GM12878 (cell line): ENCODE results near the gene ZPR1. TPM values are rescaled to one million over a fixed set of nuclear protein-coding genes. Genes with fewer than 3 reads are reported as not detected.

Source experiments
- ATAC-seq: fragments of 200-7000 bp; cut with Tn5 transposase; 3 replicates; pipeline ENCODE4 v1.9.1; 2020; ENCODE audit warnings: mild to moderate bottlenecking, moderate library complexity
- BruUV-seq: library from RNA; stranded (reverse); fragments of 400-500 nt; replicated peaks from 2 replicates; lab custom pipeline; 2021; lab: Mats Ljungman, UMichigan
- CTCF ChIA-PET: fragments of 300-600 bp; sonication (Branson Sonifier 250); formaldehyde crosslinking; extraction: SDS; loops from one replicate; lab custom pipeline; 2021; ENCODE audit warnings: inconsistent platforms; lab: Yijun Ruan, JAX
- POLR2A ChIA-PET: fragments of 350-600 bp; formaldehyde crosslinking; extraction: SDS; loops from one replicate; lab custom pipeline; 2021; ENCODE audit warnings: inconsistent platforms; lab: Charles Lee
- RAD21 ChIA-PET: fragments of 300-600 bp; sonication (Branson Sonifier 250); formaldehyde crosslinking; loops from one replicate; lab custom pipeline; 2023; ENCODE audit warnings: antibody characterized with exemption; ENCODE audit not compliant: unreplicated experiment; lab: Charles Lee
- SMC1A ChIA-PET: fragments of 300-600 bp; sonication (Branson Sonifier 250); formaldehyde crosslinking; loops from one replicate; lab custom pipeline; 2023; ENCODE audit not compliant: unreplicated experiment, uncharacterized antibody; lab: Charles Lee
- DNase-seq: peaks from one replicate; pipeline ENCODE4 v3.0.0-alpha.2; 2011; ENCODE audit warnings: low read depth, low spot score
- FAIRE-seq: peaks from 3 replicates; lab custom pipeline; 2011; peaks lifted over from hg19 to GRCh38; lab: Jason Lieb, UNC
- H2AFZ ChIP-seq: 2 replicates; pipeline ENCODE4 v1.6.0; 2011; ENCODE audit warnings: low read depth, low read length, control low read depth; ENCODE audit not compliant: control insufficient read depth
- H3K27ac ChIP-seq: 2 replicates; pipeline ENCODE4 v1.5.1; 2011; ENCODE audit warnings: control low read depth; ENCODE audit not compliant: control insufficient read depth, insufficient read depth
- H3K27me3 ChIP-seq, 2 experiments: replicated peaks in 1 of 2; 2 replicates each; pipeline versions ENCODE4 v1.6.0 to v1.6.1; 2011; ENCODE audit warnings: low read length in 1 of 2; ENCODE audit not compliant: control insufficient read depth in 2 of 2, insufficient read depth in 2 of 2
- H3K36me3 ChIP-seq, 2 experiments: 2 replicates each; pipeline ENCODE4 v1.5.1; 2011; ENCODE audit warnings: low read length in 1 of 2; ENCODE audit not compliant: control insufficient read depth in 2 of 2, insufficient read depth in 2 of 2
- H3K4me1 ChIP-seq: 2 replicates; pipeline ENCODE4 v1.6.1; 2011; ENCODE audit warnings: mild to moderate bottlenecking, low read length, moderate library complexity, mixed read lengths; ENCODE audit not compliant: control insufficient read depth, insufficient read depth
- H3K4me2 ChIP-seq: 2 replicates; pipeline ENCODE4 v1.6.0; 2011; ENCODE audit warnings: control low read depth; ENCODE audit not compliant: control insufficient read depth, insufficient read depth
- H3K4me3 ChIP-seq: fragments of 200-600 bp; sonication (generic); 2 replicates; pipeline ENCODE4 v1.5.1; 2016
- H3K79me2 ChIP-seq: 2 replicates; pipeline ENCODE4 v1.6.0; 2011; ENCODE audit warnings: low read length; ENCODE audit not compliant: control insufficient read depth, insufficient read depth
- H3K9ac ChIP-seq: 2 replicates; pipeline ENCODE4 v1.8.0; 2011; ENCODE audit warnings: low read length, control low read depth, mixed read lengths; ENCODE audit not compliant: control insufficient read depth, insufficient read depth
- H3K9me3 ChIP-seq: replicated peaks from 3 replicates; pipeline ENCODE4 v1.5.1; 2011; ENCODE audit warnings: mild to moderate bottlenecking, low read length; ENCODE audit not compliant: control insufficient read depth, insufficient read depth
- H4K20me1 ChIP-seq: 2 replicates; pipeline ENCODE4 v1.6.0; 2011; ENCODE audit not compliant: control insufficient read depth, insufficient read depth
- BRCA1 ChIP-seq: IDR thresholded peaks from 2 replicates; pipeline ENCODE4 v1.6.1; 2011; ENCODE audit warnings: low read depth, low read length, improper control_type of control experiment
- CBFB ChIP-seq: IDR thresholded peaks from 2 replicates; pipeline ENCODE4 v1.6.1; 2016; ENCODE audit warnings: antibody characterized with exemption, low read depth
- CHD2 ChIP-seq: IDR thresholded peaks from 2 replicates; pipeline ENCODE4 v1.6.1; 2011; ENCODE audit warnings: low read depth, low read length, improper control_type of control experiment, borderline replicate concordance
- CHD4 ChIP-seq: fragments of 200-600 bp; sonication (generic); IDR thresholded peaks from 2 replicates; pipeline ENCODE4 v1.6.1; 2016; ENCODE audit warnings: mild to moderate bottlenecking
- ESRRA ChIP-seq: IDR thresholded peaks from 2 replicates; pipeline ENCODE4 v1.6.1; 2012; ENCODE audit warnings: mild to moderate bottlenecking, low read length, improper control_type of control experiment
- ETV6 ChIP-seq, 2 experiments: fragments of 450-650 bp in 1 of 2; IDR thresholded peaks in 1 of 2; conservative IDR thresholded peaks in 1 of 2; 2 replicates each; pipeline ENCODE4 v1.6.1; 2014; ENCODE audit warnings: antibody characterized with exemption in 1 of 2, borderline replicate concordance in 1 of 2, low read depth in 1 of 2, mild to moderate bottlenecking in 1 of 2, moderate library complexity in 1 of 2
- FOXK2 ChIP-seq: fragments of 450-650 bp; IDR thresholded peaks from 2 replicates; pipeline ENCODE4 v1.6.1; 2017; ENCODE audit warnings: mild to moderate bottlenecking, moderate library complexity
- HDAC6 ChIP-seq: fragments of 200-600 bp; sonication (generic); IDR thresholded peaks from one replicate; pipeline ENCODE4 v1.8.0; 2017; ENCODE audit warnings: antibody characterized with exemption; ENCODE audit not compliant: unreplicated experiment
- SMARCA5 ChIP-seq: fragments of 450-650 bp; IDR thresholded peaks from 2 replicates; pipeline ENCODE4 v1.6.1; 2017; ENCODE audit warnings: mild to moderate bottlenecking
- WGBS: methylation state at CpG from one replicate; pipeline ENCODE4 v1.1.6; 2016; ENCODE audit warnings: low lambda C conversion rate; ENCODE audit not compliant: insufficient replicate concordance, insufficient coverage; ENCODE audit errors: missing lambda C conversion rate; 5-methylcytosine and 5-hydroxymethylcytosine counted together
- in situ Hi-C: fragments of 300-500 bp; cut with MboI; formaldehyde crosslinking; loops from 9 replicates; pipeline ENCODE4 v1.14.3; 2018; ENCODE audit warnings: mixed read lengths
- intact Hi-C: fragments of 100-400 bp; cut with micrococcal nuclease; formaldehyde crosslinking; loops from one replicate; pipeline ENCODE4 v1.14.2; 2022; ENCODE audit not compliant: unreplicated experiment
- polyA plus RNA-seq, 11 experiments: library from polyadenylated mRNA; depleted of rRNA in 4 of 11; unstranded in 6 of 11; stranded (reverse) in 5 of 11; fragments of >200 nt; fragmentation: Nextera tagmentation in 4 of 11; fragmentation: Illumina TruSeq in 1 of 11; extraction: Ambion mirVana in 4 of 11; extraction: Trizol in 1 of 11; gene quantifications; 1 replicate in 1 of 11; 2 replicates in 10 of 11; pipeline versions ENCODE4 v1.2.1 to v1.2.3, GENCODE V29; 2011 to 2016; ENCODE audit warnings: inconsistent platforms in 2 of 11, missing spikeins in 2 of 11, low read depth in 1 of 11
- total RNA-seq, 4 experiments: library from RNA; depleted of rRNA in 3 of 4; stranded (reverse); fragments of >200 nt in 3 of 4; fragmentation: Illumina TruSeq in 1 of 4; extraction: Trizol in 1 of 4; gene quantifications; 2 replicates each; pipeline versions ENCODE4 v1.2.1 to v1.2.3, GENCODE V29; 2013 to 2021
- TF ChIP-seq, protein P1 (sequence below): IDR thresholded peaks from 2 replicates; pipeline ENCODE4 v1.6.1; 2011; ENCODE audit warnings: mild to moderate bottlenecking, low read depth, low read length, moderate library complexity; ENCODE audit not compliant: insufficient replicate concordance
- TF ChIP-seq, protein P2 (sequence below): fragments of 150-350 bp; IDR thresholded peaks from 2 replicates; pipeline ENCODE4 v1.6.1; 2014; ENCODE audit warnings: mild to moderate bottlenecking, low read depth, low read length
- TF ChIP-seq, protein P3 (sequence below): fragments of 450-650 bp; IDR thresholded peaks from 2 replicates; pipeline ENCODE4 v1.6.1; 2017; ENCODE audit warnings: mild to moderate bottlenecking, moderate library complexity
- TF ChIP-seq, protein P4 (sequence below): fragments of 450-650 bp; IDR thresholded peaks from 2 replicates; pipeline ENCODE4 v1.6.1; 2017; ENCODE audit warnings: antibody characterized with exemption, mild to moderate bottlenecking, moderate library complexity

ZPR1 gene
- total and polyA plus RNA-seq, 10 of the 15 experiments (the other 5 are each of a cell fraction or from before 2014, with no cell fraction given) = 9.3 to 89.7 (median 54.7) TPM

DNA sequence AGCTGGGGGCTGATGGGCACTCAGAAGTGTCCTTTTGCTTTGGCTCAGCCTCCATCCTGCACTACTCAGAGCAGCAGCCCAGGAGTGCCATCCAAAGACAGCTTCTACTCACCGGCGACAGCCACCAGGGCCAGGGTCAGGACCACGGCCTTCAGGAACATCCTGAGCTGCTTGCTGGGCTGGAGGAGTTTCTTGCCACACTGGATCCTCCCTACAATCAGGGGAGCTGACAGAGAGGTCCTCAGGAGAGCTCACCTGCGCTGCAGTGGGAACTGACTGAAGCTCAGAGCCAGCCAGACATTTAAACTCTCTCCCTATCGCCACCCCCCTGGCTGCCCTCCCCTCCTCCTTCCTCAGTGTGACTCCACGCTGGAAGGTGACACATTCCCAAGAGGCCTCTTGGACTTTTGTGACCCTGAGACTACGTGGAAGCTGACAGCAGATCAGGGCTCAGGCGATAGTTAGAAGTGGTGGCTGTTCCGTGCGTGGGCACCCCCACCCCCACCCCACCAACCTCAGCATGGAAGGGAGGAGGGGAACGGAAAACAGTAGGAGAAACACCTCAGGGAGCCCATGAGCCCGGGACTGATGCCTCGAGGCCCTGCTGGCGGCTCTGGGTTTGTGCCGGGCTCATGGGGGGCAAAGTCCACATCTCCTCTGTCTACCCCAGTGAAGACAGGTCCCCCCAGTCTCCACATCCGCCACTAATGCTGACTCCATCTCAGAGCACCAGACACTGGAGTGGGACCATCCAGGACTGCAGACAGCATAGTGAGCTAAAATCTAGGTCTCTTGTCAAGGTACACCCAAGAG is 35.4 kb upstream of the ZPR1 start, which contains the start of gene APOA4:
APOA4 (minus strand) TSS at position 274 of the 813 bp plus-strand sequence; CDS start at position 161, 113 bp downstream.
- Histone ChIP-seq H2AFZ (no peak within 1 kb of the TSS), H3K4me2 (no peak within 1 kb of the TSS), H3K36me3 (no peaks in the 10 kb centered on the region), H3K4me3 (no peak within 1 kb of the TSS), H4K20me1 (no peaks in the 10 kb centered on the region), H3K79me2 (no peaks in the 10 kb centered on the region), H3K4me1 (no peaks in the 10 kb centered on the region), H3K9ac (no peak within 1 kb of the TSS), H3K9me3 (no peaks in the 10 kb centered on the region), H3K27me3 (no peaks in the 10 kb centered on the region), H3K27ac (no peak within 1 kb of the TSS)
- RAD21 ChIA-PET = no interaction called here
- BruUV-seq = no TSS peak
- FAIRE-seq = no peak
- CTCF ChIA-PET = interaction anchor here (2.9 to 3.2 kb wide), 2 partner anchors 12 to 33 kb away, joined by 10 to 17 read pairs; partner anchors contain the start of gene APOA5
- 35% methylated on average over 13 of the region's 16 CpGs for WGBS
- ATAC-seq = no peak
- intact Hi-C loops = no loop called here
- DNase-seq = no peak
- SMC1A ChIA-PET = interaction anchor here (1.1 kb wide), 1 partner anchor 150 kb away, joined by 3 read pairs; no protein-coding TSS in a partner anchor
- POLR2A ChIA-PET = interaction anchor here (0.6 kb wide), 1 partner anchor 34 kb away, joined by 3 read pairs; no protein-coding TSS in a partner anchor
- in situ Hi-C loops = no loop called here
- TF ChIP-seq ETV6 (conservative IDR thresholded peaks at IDR 0.05 in 1 of 2, IDR thresholded peaks at IDR 0.05 in 1 of 2; ENCODE audit: borderline replicate concordance in 1 of 2, low read depth in 1 of 2) (no peak), ESRRA (no peak), HDAC6 (no peak), SMARCA5 (no peak), BRCA1 (no peak), CBFB (no peak), CHD4 (no peak), FOXK2 (no peak), CHD2 (no peak)
- TF ChIP-seq, protein P1, sequence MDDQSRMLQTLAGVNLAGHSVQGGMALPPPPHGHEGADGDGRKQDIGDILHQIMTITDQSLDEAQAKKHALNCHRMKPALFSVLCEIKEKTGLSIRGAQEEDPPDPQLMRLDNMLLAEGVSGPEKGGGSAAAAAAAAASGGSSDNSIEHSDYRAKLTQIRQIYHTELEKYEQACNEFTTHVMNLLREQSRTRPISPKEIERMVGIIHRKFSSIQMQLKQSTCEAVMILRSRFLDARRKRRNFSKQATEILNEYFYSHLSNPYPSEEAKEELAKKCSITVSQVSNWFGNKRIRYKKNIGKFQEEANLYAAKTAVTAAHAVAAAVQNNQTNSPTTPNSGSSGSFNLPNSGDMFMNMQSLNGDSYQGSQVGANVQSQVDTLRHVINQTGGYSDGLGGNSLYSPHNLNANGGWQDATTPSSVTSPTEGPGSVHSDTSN = no peak
- TF ChIP-seq, protein P2, sequence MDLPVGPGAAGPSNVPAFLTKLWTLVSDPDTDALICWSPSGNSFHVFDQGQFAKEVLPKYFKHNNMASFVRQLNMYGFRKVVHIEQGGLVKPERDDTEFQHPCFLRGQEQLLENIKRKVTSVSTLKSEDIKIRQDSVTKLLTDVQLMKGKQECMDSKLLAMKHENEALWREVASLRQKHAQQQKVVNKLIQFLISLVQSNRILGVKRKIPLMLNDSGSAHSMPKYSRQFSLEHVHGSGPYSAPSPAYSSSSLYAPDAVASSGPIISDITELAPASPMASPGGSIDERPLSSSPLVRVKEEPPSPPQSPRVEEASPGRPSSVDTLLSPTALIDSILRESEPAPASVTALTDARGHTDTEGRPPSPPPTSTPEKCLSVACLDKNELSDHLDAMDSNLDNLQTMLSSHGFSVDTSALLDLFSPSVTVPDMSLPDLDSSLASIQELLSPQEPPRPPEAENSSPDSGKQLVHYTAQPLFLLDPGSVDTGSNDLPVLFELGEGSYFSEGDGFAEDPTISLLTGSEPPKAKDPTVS = no peak
- TF ChIP-seq, protein P3, sequence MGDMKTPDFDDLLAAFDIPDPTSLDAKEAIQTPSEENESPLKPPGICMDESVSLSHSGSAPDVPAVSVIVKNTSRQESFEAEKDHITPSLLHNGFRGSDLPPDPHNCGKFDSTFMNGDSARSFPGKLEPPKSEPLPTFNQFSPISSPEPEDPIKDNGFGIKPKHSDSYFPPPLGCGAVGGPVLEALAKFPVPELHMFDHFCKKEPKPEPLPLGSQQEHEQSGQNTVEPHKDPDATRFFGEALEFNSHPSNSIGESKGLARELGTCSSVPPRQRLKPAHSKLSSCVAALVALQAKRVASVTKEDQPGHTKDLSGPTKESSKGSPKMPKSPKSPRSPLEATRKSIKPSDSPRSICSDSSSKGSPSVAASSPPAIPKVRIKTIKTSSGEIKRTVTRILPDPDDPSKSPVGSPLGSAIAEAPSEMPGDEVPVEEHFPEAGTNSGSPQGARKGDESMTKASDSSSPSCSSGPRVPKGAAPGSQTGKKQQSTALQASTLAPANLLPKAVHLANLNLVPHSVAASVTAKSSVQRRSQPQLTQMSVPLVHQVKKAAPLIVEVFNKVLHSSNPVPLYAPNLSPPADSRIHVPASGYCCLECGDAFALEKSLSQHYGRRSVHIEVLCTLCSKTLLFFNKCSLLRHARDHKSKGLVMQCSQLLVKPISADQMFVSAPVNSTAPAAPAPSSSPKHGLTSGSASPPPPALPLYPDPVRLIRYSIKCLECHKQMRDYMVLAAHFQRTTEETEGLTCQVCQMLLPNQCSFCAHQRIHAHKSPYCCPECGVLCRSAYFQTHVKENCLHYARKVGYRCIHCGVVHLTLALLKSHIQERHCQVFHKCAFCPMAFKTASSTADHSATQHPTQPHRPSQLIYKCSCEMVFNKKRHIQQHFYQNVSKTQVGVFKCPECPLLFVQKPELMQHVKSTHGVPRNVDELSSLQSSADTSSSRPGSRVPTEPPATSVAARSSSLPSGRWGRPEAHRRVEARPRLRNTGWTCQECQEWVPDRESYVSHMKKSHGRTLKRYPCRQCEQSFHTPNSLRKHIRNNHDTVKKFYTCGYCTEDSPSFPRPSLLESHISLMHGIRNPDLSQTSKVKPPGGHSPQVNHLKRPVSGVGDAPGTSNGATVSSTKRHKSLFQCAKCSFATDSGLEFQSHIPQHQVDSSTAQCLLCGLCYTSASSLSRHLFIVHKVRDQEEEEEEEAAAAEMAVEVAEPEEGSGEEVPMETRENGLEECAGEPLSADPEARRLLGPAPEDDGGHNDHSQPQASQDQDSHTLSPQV = no peak
- TF ChIP-seq, protein P4, sequence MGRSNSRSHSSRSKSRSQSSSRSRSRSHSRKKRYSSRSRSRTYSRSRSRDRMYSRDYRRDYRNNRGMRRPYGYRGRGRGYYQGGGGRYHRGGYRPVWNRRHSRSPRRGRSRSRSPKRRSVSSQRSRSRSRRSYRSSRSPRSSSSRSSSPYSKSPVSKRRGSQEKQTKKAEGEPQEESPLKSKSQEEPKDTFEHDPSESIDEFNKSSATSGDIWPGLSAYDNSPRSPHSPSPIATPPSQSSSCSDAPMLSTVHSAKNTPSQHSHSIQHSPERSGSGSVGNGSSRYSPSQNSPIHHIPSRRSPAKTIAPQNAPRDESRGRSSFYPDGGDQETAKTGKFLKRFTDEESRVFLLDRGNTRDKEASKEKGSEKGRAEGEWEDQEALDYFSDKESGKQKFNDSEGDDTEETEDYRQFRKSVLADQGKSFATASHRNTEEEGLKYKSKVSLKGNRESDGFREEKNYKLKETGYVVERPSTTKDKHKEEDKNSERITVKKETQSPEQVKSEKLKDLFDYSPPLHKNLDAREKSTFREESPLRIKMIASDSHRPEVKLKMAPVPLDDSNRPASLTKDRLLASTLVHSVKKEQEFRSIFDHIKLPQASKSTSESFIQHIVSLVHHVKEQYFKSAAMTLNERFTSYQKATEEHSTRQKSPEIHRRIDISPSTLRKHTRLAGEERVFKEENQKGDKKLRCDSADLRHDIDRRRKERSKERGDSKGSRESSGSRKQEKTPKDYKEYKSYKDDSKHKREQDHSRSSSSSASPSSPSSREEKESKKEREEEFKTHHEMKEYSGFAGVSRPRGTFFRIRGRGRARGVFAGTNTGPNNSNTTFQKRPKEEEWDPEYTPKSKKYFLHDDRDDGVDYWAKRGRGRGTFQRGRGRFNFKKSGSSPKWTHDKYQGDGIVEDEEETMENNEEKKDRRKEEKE = no peak
